ENCODE measurements around the gene CACNG3.

The CACNG3 gene

GRCh38 chr16:24322106-24322505 lies 66.0 kb downstream of the CACNG3 start:
- H3K4ac ChIP-seq (ENCODE audit: low read depth, low read length) = no peak overlapping the region
- H3K4me2 ChIP-seq (ENCODE audit: low read length) = no peak overlapping the region
- H3K79me1 ChIP-seq (ENCODE audit: low read length) = no peaks in the 10 kb centered on the region
- no peak for DNase-seq
- H3K4me3 ChIP-seq (ENCODE audit: low read length) = no peak overlapping the region
- H3K36me3 ChIP-seq (ENCODE audit: control insufficient read depth, insufficient read depth, low read length) = no peaks in the 10 kb centered on the region
- H3K79me2 ChIP-seq (ENCODE audit: control insufficient read depth, insufficient read depth, low read length) = no peaks in the 10 kb centered on the region
- H3K9ac ChIP-seq (ENCODE audit: low read length) = no peak overlapping the region
- no peak overlapping the region for H2BK15ac ChIP-seq (replicated peaks; ENCODE audit: low read depth)
- no peak overlapping the region for H2BK120ac ChIP-seq (ENCODE audit: low read depth, low read length)
- no peak overlapping the region for H4K5ac ChIP-seq (ENCODE audit: low read length)
- H4K8ac ChIP-seq (ENCODE audit: low read depth, low read length) = no peak overlapping the region
- no peaks in the 10 kb centered on the region for H3K27me3 ChIP-seq (ENCODE audit: insufficient read depth, low read length, poor library complexity)
- H3K27ac ChIP-seq (ENCODE audit: low read depth, low read length) = no peak overlapping the region
- H2BK5ac ChIP-seq (ENCODE audit: low read length) = no peak overlapping the region
- H3K23ac ChIP-seq (ENCODE audit: low read length) = no peak overlapping the region
- H3K56ac ChIP-seq (ENCODE audit: low read length) = no peak overlapping the region
- no peak overlapping the region for H3K18ac ChIP-seq (ENCODE audit: low read length)
- H2AK5ac ChIP-seq (ENCODE audit: low read length) = no peak overlapping the region
- no CpG with 5 or more reads among the region's 10 CpGs for WGBS (ENCODE audit: extremely low coverage, insufficient coverage, low lambda C conversion rate)
- H3K4me1 ChIP-seq (ENCODE audit: control insufficient read depth, low read depth, low read length) = no peaks in the 10 kb centered on the region

- H3K4me3 ChIP-seq (ENCODE audit: low read length) = no peak overlapping the region
- H3K79me1 ChIP-seq (ENCODE audit: low read length) = no peaks in the 10 kb centered on the region
- no CpG with 5 or more reads among the region's 1 CpG for WGBS (ENCODE audit: extremely low coverage, insufficient coverage, low lambda C conversion rate)
- H4K5ac ChIP-seq (ENCODE audit: low read length) = no peak overlapping the region
- DNase-seq = no peak
- H3K18ac ChIP-seq (ENCODE audit: low read length) = no peak overlapping the region
- no peak overlapping the region for H2AK5ac ChIP-seq (ENCODE audit: low read length)
- H3K27ac ChIP-seq (ENCODE audit: low read depth, low read length) = no peak overlapping the region
- H3K36me3 ChIP-seq (ENCODE audit: control insufficient read depth, insufficient read depth, low read length) = no peaks in the 10 kb centered on the region
- no peak overlapping the region for H3K56ac ChIP-seq (ENCODE audit: low read length)
- H3K79me2 ChIP-seq (ENCODE audit: control insufficient read depth, insufficient read depth, low read length) = no peaks in the 10 kb centered on the region
- no peak overlapping the region for H2BK15ac ChIP-seq (replicated peaks; ENCODE audit: low read depth)
- no peak overlapping the region for H2BK120ac ChIP-seq (ENCODE audit: low read depth, low read length)
- H2BK5ac ChIP-seq (ENCODE audit: low read length) = no peak overlapping the region
- H3K23ac ChIP-seq (ENCODE audit: low read length) = no peak overlapping the region
- no peak overlapping the region for H4K8ac ChIP-seq (ENCODE audit: low read depth, low read length)
- no peak overlapping the region for H3K4ac ChIP-seq (ENCODE audit: low read depth, low read length)
- no peak overlapping the region for H3K9ac ChIP-seq (ENCODE audit: low read length)
- H3K27me3 ChIP-seq (ENCODE audit: insufficient read depth, low read length, poor library complexity) = no peaks in the 10 kb centered on the region
- H3K4me2 ChIP-seq (ENCODE audit: low read length) = no peak overlapping the region
- no peaks in the 10 kb centered on the region for H3K4me1 ChIP-seq (ENCODE audit: control insufficient read depth, low read depth, low read length)
Observed at GRCh38 chr16:24324421-24324820, 68.3 kb downstream of the CACNG3 start.

GRCh38 chr16:24328835-24329452 lies 72.8 kb downstream of the CACNG3 start:
- Histone ChIP-seq H3K4ac (ENCODE audit: low read depth, low read length) (no peak overlapping the region), H3K36me3 (ENCODE audit: control insufficient read depth, insufficient read depth, low read length) (no peaks in the 10 kb centered on the region), H2BK5ac (ENCODE audit: low read length) (no peak overlapping the region), H2BK15ac (replicated peaks; ENCODE audit: low read depth) (no peak overlapping the region), H3K4me2 (ENCODE audit: low read length) (no peak overlapping the region), H2BK120ac (ENCODE audit: low read depth, low read length) (no peak overlapping the region), H3K9ac (ENCODE audit: low read length) (no peak overlapping the region), H3K27ac (ENCODE audit: low read depth, low read length) (no peak overlapping the region), H3K79me2 (ENCODE audit: control insufficient read depth, insufficient read depth, low read length) (no peaks in the 10 kb centered on the region), H2AK5ac (ENCODE audit: low read length) (no peak overlapping the region), H3K27me3 (ENCODE audit: insufficient read depth, low read length, poor library complexity) (no peaks in the 10 kb centered on the region), H3K4me3 (ENCODE audit: low read length) (no peak overlapping the region), H3K23ac (ENCODE audit: low read length) (no peak overlapping the region), H3K4me1 (ENCODE audit: control insufficient read depth, low read depth, low read length) (no peaks in the 10 kb centered on the region), H4K5ac (ENCODE audit: low read length) (no peak overlapping the region), H3K56ac (ENCODE audit: low read length) (no peak overlapping the region), H4K8ac (ENCODE audit: low read depth, low read length) (no peak overlapping the region), H3K18ac (ENCODE audit: low read length) (no peak overlapping the region), H3K79me1 (ENCODE audit: low read length) (no peaks in the 10 kb centered on the region)
- DNase-seq = no peak
- no CpG with 5 or more reads among the region's 14 CpGs for WGBS (ENCODE audit: extremely low coverage, insufficient coverage, low lambda C conversion rate)

GRCh38 chr16:24332178-24332577 lies 76.0 kb downstream of the CACNG3 start:
- H3K4me2 ChIP-seq (ENCODE audit: low read length) = no peak overlapping the region
- H3K56ac ChIP-seq (ENCODE audit: low read length) = no peak overlapping the region
- no peak overlapping the region for H3K23ac ChIP-seq (ENCODE audit: low read length)
- H3K4me1 ChIP-seq (ENCODE audit: control insufficient read depth, low read depth, low read length) = no peaks in the 10 kb centered on the region
- no peak overlapping the region for H3K4me3 ChIP-seq (ENCODE audit: low read length)
- no peak overlapping the region for H3K18ac ChIP-seq (ENCODE audit: low read length)
- no peak overlapping the region for H4K5ac ChIP-seq (ENCODE audit: low read length)
- no peak overlapping the region for H3K9ac ChIP-seq (ENCODE audit: low read length)
- no peaks in the 10 kb centered on the region for H3K36me3 ChIP-seq (ENCODE audit: control insufficient read depth, insufficient read depth, low read length)
- H3K4ac ChIP-seq (ENCODE audit: low read depth, low read length) = no peak overlapping the region
- H2BK120ac ChIP-seq (ENCODE audit: low read depth, low read length) = no peak overlapping the region
- no peak overlapping the region for H4K8ac ChIP-seq (ENCODE audit: low read depth, low read length)
- no peaks in the 10 kb centered on the region for H3K27me3 ChIP-seq (ENCODE audit: insufficient read depth, low read length, poor library complexity)
- DNase-seq = no peak
- H3K27ac ChIP-seq (ENCODE audit: low read depth, low read length) = no peak overlapping the region
- H2BK15ac ChIP-seq (replicated peaks; ENCODE audit: low read depth) = no peak overlapping the region
- no peak overlapping the region for H2AK5ac ChIP-seq (ENCODE audit: low read length)
- H2BK5ac ChIP-seq (ENCODE audit: low read length) = no peak overlapping the region
- H3K79me2 ChIP-seq (ENCODE audit: control insufficient read depth, insufficient read depth, low read length) = no peaks in the 10 kb centered on the region
- no CpG with 5 or more reads among the region's 3 CpGs for WGBS (ENCODE audit: extremely low coverage, insufficient coverage, low lambda C conversion rate)
- H3K79me1 ChIP-seq (ENCODE audit: low read length) = no peaks in the 10 kb centered on the region

- WGBS (ENCODE audit: extremely low coverage, insufficient coverage, low lambda C conversion rate) = no CpG with 5 or more reads among the region's 10 CpGs
- DNase-seq = no peak
- no peak overlapping the region for H3K4me2 ChIP-seq (ENCODE audit: low read length)
- H3K23ac ChIP-seq (ENCODE audit: low read length) = no peak overlapping the region
- no peak overlapping the region for H2BK5ac ChIP-seq (ENCODE audit: low read length)
- no peak overlapping the region for H3K56ac ChIP-seq (ENCODE audit: low read length)
- H3K9ac ChIP-seq (ENCODE audit: low read length) = no peak overlapping the region
- H2BK15ac ChIP-seq (replicated peaks; ENCODE audit: low read depth) = no peak overlapping the region
- H2AK5ac ChIP-seq (ENCODE audit: low read length) = no peak overlapping the region
- H3K18ac ChIP-seq (ENCODE audit: low read length) = no peak overlapping the region
- H4K5ac ChIP-seq (ENCODE audit: low read length) = no peak overlapping the region
- no peak overlapping the region for H3K4ac ChIP-seq (ENCODE audit: low read depth, low read length)
- no peaks in the 10 kb centered on the region for H3K27me3 ChIP-seq (ENCODE audit: insufficient read depth, low read length, poor library complexity)
- H3K27ac ChIP-seq (ENCODE audit: low read depth, low read length) = no peak overlapping the region
- no peak overlapping the region for H2BK120ac ChIP-seq (ENCODE audit: low read depth, low read length)
- no peaks in the 10 kb centered on the region for H3K4me1 ChIP-seq (ENCODE audit: control insufficient read depth, low read depth, low read length)
- H3K79me2 ChIP-seq (ENCODE audit: control insufficient read depth, insufficient read depth, low read length) = no peaks in the 10 kb centered on the region
- H4K8ac ChIP-seq (ENCODE audit: low read depth, low read length) = no peak overlapping the region
- H3K4me3 ChIP-seq (ENCODE audit: low read length) = no peak overlapping the region
- no peaks in the 10 kb centered on the region for H3K36me3 ChIP-seq (ENCODE audit: control insufficient read depth, insufficient read depth, low read length)
- no peaks in the 10 kb centered on the region for H3K79me1 ChIP-seq (ENCODE audit: low read length)
Observed at GRCh38 chr16:24332582-24333090, 76.5 kb downstream of the CACNG3 start.

GRCh38 chr16:24336491-24336890 lies 80.4 kb downstream of the CACNG3 start:
- H2BK15ac ChIP-seq (replicated peaks; ENCODE audit: low read depth) = no peak overlapping the region
- H3K79me1 ChIP-seq (ENCODE audit: low read length) = no peaks in the 10 kb centered on the region
- no peak overlapping the region for H2AK5ac ChIP-seq (ENCODE audit: low read length)
- no peaks in the 10 kb centered on the region for H3K4me1 ChIP-seq (ENCODE audit: control insufficient read depth, low read depth, low read length)
- H2BK120ac ChIP-seq (ENCODE audit: low read depth, low read length) = no peak overlapping the region
- H3K23ac ChIP-seq (ENCODE audit: low read length) = no peak overlapping the region
- H3K36me3 ChIP-seq (ENCODE audit: control insufficient read depth, insufficient read depth, low read length) = no peaks in the 10 kb centered on the region
- H3K27ac ChIP-seq (ENCODE audit: low read depth, low read length) = no peak overlapping the region
- no peak overlapping the region for H4K5ac ChIP-seq (ENCODE audit: low read length)
- no peak overlapping the region for H2BK5ac ChIP-seq (ENCODE audit: low read length)
- H3K4me2 ChIP-seq (ENCODE audit: low read length) = no peak overlapping the region
- no peaks in the 10 kb centered on the region for H3K27me3 ChIP-seq (ENCODE audit: insufficient read depth, low read length, poor library complexity)
- no peak overlapping the region for H3K9ac ChIP-seq (ENCODE audit: low read length)
- no peak overlapping the region for H4K8ac ChIP-seq (ENCODE audit: low read depth, low read length)
- no peak overlapping the region for H3K4ac ChIP-seq (ENCODE audit: low read depth, low read length)
- no peak overlapping the region for H3K18ac ChIP-seq (ENCODE audit: low read length)
- no peak overlapping the region for H3K4me3 ChIP-seq (ENCODE audit: low read length)
- H3K79me2 ChIP-seq (ENCODE audit: control insufficient read depth, insufficient read depth, low read length) = no peaks in the 10 kb centered on the region
- no peak for DNase-seq
- H3K56ac ChIP-seq (ENCODE audit: low read length) = no peak overlapping the region
- no CpG with 5 or more reads among the region's 3 CpGs for WGBS (ENCODE audit: extremely low coverage, insufficient coverage, low lambda C conversion rate)

Measured in mesendoderm (in vitro differentiated cells).